Measurements from ENCODE around the gene MBNL1.

The MBNL1 gene

GRCh38 chr3:152305075-152305474 is 36.3 kb downstream of the MBNL1 start:
- H3K27ac ChIP-seq (ENCODE audit: low read length): no peak overlapping the region
- H3K79me2 ChIP-seq (ENCODE audit: low read length): peaks cover 100% of the 10 kb centered on the region
- peaks cover 53% of the 10 kb centered on the region for H4K20me1 ChIP-seq (ENCODE audit: insufficient read depth, low read length)

DNA sequence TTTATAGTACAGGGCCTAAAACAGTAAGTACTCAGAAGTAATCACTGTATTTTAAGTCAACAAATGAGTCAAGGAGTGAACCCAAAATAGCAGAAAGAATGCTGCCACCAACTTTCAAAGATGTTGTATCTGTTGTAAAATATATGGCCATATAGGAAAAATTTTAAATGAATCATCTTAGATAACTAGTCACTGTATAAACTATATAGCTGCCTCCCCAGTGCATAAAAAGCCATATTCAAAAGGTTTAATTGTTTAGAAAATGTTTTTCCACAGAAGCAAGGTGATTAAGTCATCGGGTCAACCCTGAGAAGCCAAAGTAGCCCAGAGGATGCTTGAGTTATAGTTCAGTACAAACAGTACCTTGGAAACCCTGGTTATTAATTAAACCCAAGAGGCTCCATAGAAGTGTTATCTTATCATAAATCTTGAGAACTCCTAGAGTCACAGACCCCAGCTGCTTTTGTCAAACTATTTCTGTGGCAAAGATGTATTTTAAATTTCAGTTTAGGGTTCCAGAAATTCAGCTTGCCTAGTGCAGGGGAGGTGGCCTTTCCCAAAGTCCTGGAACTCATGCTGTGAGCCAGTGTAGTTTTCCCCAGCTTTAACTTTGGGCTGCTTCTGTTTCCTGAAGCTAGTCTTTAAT is 39.2 kb downstream of the MBNL1 start:
- H3K9ac ChIP-seq (ENCODE audit: low read length): no peak overlapping the region
- TF ChIP-seq CTCF (IDR thresholded peaks at IDR 0.05; ENCODE audit: low read length): no peak
- TF ChIP-seq EZH2 (optimal IDR thresholded peaks at IDR 0.05; ENCODE audit: low read depth, low read length): no peak
- no peak for TF ChIP-seq EZH2phosphoT487 (IDR thresholded peaks at IDR 0.05; ENCODE audit: low read length)
- no peaks in the 10 kb centered on the region for H3K9me2 ChIP-seq (replicated peaks; ENCODE audit: insufficient read depth, low read length)
- no peak overlapping the region for H3K27ac ChIP-seq (ENCODE audit: low read length)
- H2AFZ ChIP-seq (ENCODE audit: low read length): no peak overlapping the region
- H3K9me3 ChIP-seq (replicated peaks; ENCODE audit: insufficient read depth, low read length): no peaks in the 10 kb centered on the region
- H3K36me3 ChIP-seq (replicated peaks; ENCODE audit: insufficient read depth, low read length): peaks cover 10% of the 10 kb centered on the region; the same call in 1 of the 2 replicates
- no peaks in the 10 kb centered on the region for H3K4me1 ChIP-seq (ENCODE audit: low read length)
- peaks cover 100% of the 10 kb centered on the region for H3K79me2 ChIP-seq (ENCODE audit: low read length)
- H4K20me1 ChIP-seq (ENCODE audit: insufficient read depth, low read length): peaks cover 39% of the 10 kb centered on the region
- no peaks in the 10 kb centered on the region; the same call in 1 of the 2 replicates for H3F3A ChIP-seq (ENCODE audit: insufficient read depth, low read length)
- no peaks in the 10 kb centered on the region for H3K27me3 ChIP-seq (replicated peaks; ENCODE audit: insufficient read depth, low read length)
- no peak overlapping the region for H3K4me3 ChIP-seq (ENCODE audit: low read length)
- no peak overlapping the region for H3K4me2 ChIP-seq (ENCODE audit: low read depth, low read length)
- DNase-seq: no peak

More at GRCh38 chr3:152305075-152305474, 36.3 kb downstream of the MBNL1 start:
- Histone ChIP-seq H3K4me3 (ENCODE audit: low read length) (no peak overlapping the region), H3K27me3 (replicated peaks; ENCODE audit: insufficient read depth, low read length) (no peaks in the 10 kb centered on the region), H3K9ac (ENCODE audit: low read length) (no peak overlapping the region), H3F3A (ENCODE audit: insufficient read depth, low read length) (no peaks in the 10 kb centered on the region; the same call in 1 of the 2 replicates), H3K4me2 (ENCODE audit: low read depth, low read length) (no peak overlapping the region), H3K9me2 (replicated peaks; ENCODE audit: insufficient read depth, low read length) (no peaks in the 10 kb centered on the region), H2AFZ (ENCODE audit: low read length) (no peak overlapping the region), H3K9me3 (replicated peaks; ENCODE audit: insufficient read depth, low read length) (no peaks in the 10 kb centered on the region), H3K36me3 (replicated peaks; ENCODE audit: insufficient read depth, low read length) (peaks cover 10% of the 10 kb centered on the region; the same call in 1 of the 2 replicates), H3K4me1 (ENCODE audit: low read length) (no peaks in the 10 kb centered on the region)
- DNase-seq: no peak
- TF ChIP-seq EZH2 (optimal IDR thresholded peaks at IDR 0.05; ENCODE audit: low read depth, low read length) (no peak), CTCF (IDR thresholded peaks at IDR 0.05; ENCODE audit: low read length) (no peak), EZH2phosphoT487 (IDR thresholded peaks at IDR 0.05; ENCODE audit: low read length) (no peak)

GRCh38 chr3:152308475-152308844 is 39.7 kb downstream of the MBNL1 start:
- peaks cover 40% of the 10 kb centered on the region for H4K20me1 ChIP-seq (ENCODE audit: insufficient read depth, low read length)
- H3K79me2 ChIP-seq (ENCODE audit: low read length): peaks cover 100% of the 10 kb centered on the region
- no peak for TF ChIP-seq EZH2 (optimal IDR thresholded peaks at IDR 0.05; ENCODE audit: low read depth, low read length)
- TF ChIP-seq CTCF (IDR thresholded peaks at IDR 0.05; ENCODE audit: low read length): no peak
- no peak for TF ChIP-seq EZH2phosphoT487 (IDR thresholded peaks at IDR 0.05; ENCODE audit: low read length)
- no peak overlapping the region for H3K9ac ChIP-seq (ENCODE audit: low read length)
- H3F3A ChIP-seq (ENCODE audit: insufficient read depth, low read length): no peaks in the 10 kb centered on the region; the same call in 1 of the 2 replicates
- no peak for DNase-seq
- H3K4me2 ChIP-seq (ENCODE audit: low read depth, low read length): no peak overlapping the region
- H3K4me3 ChIP-seq (ENCODE audit: low read length): no peak overlapping the region
- H3K4me1 ChIP-seq (ENCODE audit: low read length): no peaks in the 10 kb centered on the region
- H2AFZ ChIP-seq (ENCODE audit: low read length): no peak overlapping the region
- H3K9me3 ChIP-seq (replicated peaks; ENCODE audit: insufficient read depth, low read length): no peaks in the 10 kb centered on the region
- no peaks in the 10 kb centered on the region for H3K27me3 ChIP-seq (replicated peaks; ENCODE audit: insufficient read depth, low read length)
- no peaks in the 10 kb centered on the region for H3K9me2 ChIP-seq (replicated peaks; ENCODE audit: insufficient read depth, low read length)
- peaks cover 9% of the 10 kb centered on the region; the same call in 1 of the 2 replicates for H3K36me3 ChIP-seq (replicated peaks; ENCODE audit: insufficient read depth, low read length)
- H3K27ac ChIP-seq (ENCODE audit: low read length): no peak overlapping the region
